HG03025 (cell line): ENCODE data around the gene TMEM245.

Experiments
- ATAC-seq: cut with Tn5 transposase; IDR thresholded peaks from one replicate; pipeline ENCODE4 v1.9.1; 2021; ENCODE audit warnings: mild to moderate bottlenecking, moderate library complexity; ENCODE audit not compliant: unreplicated experiment, low FRiP score

The TMEM245 gene

DNA sequence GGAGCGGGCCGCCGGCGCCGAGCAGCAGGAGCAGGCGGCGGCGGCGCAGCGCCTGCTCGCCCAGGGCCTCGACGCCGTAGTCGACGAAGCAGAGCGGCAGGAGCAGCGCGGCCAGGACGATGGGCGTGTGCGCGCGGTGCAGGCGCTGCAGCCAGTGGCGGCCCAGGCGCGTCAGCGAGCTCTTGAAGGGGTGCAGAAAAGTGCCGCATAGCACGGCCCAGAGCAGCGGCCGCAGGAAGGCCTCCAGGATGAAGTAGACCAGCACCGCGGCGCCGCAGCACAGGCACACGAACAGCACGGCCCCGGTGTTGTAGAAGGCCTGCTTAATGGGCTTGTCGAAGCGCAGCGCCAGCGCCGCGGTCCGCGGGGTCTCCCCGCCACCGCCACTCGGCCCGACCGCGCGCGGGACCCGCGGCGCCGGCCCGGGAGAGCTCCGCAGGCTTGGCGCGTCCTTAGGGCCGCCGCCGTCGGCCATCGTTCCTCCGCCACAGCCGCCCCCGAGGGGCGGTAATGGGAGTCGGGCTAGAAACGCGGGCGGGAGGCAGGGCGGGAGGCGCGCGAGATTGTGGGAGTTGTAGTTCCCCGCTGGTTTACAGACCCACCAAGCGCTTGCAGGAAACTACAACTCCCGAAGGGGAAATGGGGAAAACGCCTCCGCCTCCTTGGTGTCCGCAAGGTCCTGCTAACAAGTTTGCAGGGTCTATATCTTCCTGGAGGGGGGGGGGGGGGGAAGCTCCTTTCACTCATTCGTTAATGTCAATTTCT lies at the start of gene TMEM245:
TMEM245 (minus strand) TSS at position 509 of the 765 bp plus-strand sequence; CDS start at position 475, 34 bp downstream.
- ATAC-seq: peak; percentile 85

DNA sequence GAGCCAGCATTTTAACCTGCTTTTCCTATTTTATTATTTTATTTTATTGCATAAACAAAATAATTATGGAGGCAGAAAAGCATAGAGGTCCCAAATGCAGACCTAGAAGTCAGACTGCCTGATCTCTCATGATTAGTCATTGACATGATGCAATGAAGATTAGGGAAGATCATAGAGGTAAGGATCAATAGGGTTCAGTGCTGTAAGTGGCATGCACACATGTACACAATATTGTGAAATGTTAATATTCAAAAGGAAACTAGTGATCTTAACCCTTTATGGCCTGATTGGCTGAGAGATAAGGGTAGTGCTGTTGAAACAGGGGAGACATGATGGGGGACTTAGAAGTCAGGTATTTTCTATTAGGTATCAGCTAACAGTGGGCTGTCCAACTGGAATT lies 48.4 kb upstream of the TMEM245 start:
- no peak for ATAC-seq

DNA sequence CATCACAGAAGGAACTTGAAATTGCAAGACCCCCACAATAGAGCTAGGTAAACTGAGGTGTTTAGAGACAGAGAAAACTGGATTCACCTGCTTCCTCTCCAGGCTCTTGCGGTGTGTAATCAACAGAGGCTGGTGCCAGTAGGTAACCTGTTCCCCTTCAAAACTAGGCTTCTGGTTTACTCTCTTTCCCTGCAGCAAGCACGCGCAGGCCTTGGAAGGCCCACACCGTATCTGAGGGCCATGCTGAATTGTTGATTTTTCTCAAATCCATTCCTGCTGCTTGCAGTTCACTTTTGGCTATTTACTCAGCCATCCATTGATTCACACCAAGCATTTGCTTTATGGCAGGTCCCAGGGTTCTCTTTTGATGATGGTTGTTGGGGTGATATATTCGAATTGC lies 48.0 kb upstream of the TMEM245 start:
- no peak for ATAC-seq

- ATAC-seq: no peak
These were observed 47.2 kb upstream of the TMEM245 start, which contains the start of gene FRRS1L for GRCh38 chr9:109166771-109167601. Gene FRRS1L (minus strand): TSS chr9:109167249. CDS start chr9:109167138, 111 bp downstream.

DNA sequence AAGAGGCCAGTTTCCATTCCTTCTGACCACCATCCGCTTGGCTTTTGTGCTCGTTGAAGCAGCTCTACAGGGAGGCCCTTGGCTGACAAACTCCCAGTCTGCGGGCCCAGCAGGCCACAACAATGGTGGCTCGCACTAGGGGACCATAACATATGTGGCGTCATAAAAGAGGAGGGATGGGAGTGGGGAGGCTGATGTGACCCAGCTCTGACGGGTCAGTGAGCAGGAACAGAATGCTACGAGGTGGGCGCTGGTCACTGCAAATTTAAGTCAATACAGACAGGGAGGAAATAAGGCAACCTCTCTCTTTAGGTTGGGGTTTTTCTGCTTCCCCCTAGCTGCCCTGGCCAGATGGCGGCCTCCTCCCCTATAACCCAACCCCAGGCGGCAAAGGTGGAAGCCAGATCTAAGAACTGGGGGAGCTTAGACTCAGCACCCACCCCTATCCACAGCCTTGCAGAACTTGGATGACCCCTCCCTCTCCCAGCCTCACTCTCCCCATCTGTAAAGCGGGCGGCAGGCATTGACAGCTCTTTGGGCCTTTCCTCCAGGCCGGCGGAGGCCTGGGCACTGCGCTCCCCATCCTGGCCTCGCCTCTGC lies 46.5 kb upstream of the TMEM245 start:
- no peak for ATAC-seq

- ATAC-seq: peak; percentile 64
These were observed 44.3 kb upstream of the TMEM245 start for GRCh38 chr9:109164042-109164441.

- ATAC-seq: no peak
These were observed 43.4 kb upstream of the TMEM245 start for GRCh38 chr9:109163194-109163593.

- ATAC-seq: no peak
These were observed 42.9 kb upstream of the TMEM245 start for GRCh38 chr9:109162677-109163076.

GRCh38 chr9:109161471-109161870 lies 41.7 kb upstream of the TMEM245 start:
- no peak for ATAC-seq

DNA sequence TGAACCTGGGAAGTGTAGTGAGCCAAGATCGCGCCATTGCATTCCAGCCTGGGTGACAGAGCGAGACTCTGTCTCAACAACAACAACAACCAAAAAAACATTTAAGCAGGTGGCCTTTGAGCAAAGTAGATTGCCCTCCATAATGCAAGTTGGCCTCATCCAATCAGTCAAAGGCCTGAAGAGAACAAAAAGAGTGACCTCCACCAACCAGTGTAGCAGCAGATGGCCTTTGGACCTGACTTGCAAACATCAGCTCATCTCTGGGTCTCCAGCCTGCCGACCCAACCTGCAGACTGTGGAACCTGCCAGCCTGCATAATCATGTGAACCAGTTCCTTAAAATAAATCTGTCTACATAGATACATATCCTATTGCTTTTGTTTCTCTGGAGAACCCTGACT lies 39.8 kb upstream of the TMEM245 start:
- ATAC-seq: no peak

GRCh38 chr9:109158651-109159050 lies 38.9 kb upstream of the TMEM245 start:
- no peak for ATAC-seq

DNA sequence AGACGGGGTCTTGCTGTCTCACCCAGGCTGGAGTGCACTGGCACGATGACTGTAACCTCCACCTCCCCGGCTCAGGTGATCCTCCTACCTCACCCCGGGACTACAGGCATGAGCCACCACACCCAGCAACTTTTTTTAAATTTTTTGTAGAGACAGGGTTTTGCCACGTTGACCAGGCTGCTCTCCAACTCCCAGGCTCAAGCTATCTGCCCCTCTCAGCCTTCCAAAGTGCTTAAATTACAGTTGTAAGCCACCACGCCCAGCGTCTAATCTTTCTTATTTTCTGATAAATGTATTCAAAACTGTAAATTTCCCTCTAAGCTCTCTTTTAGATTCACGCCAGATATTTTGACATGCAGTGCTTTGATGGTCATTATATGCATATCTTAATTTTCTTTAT lies 37.0 kb upstream of the TMEM245 start:
- no peak for ATAC-seq

- no peak for ATAC-seq
These were observed 31.3 kb upstream of the TMEM245 start for GRCh38 chr9:109150925-109151545.

GRCh38 chr9:109149722-109150121 lies 30.0 kb upstream of the TMEM245 start:
- ATAC-seq: no peak

DNA sequence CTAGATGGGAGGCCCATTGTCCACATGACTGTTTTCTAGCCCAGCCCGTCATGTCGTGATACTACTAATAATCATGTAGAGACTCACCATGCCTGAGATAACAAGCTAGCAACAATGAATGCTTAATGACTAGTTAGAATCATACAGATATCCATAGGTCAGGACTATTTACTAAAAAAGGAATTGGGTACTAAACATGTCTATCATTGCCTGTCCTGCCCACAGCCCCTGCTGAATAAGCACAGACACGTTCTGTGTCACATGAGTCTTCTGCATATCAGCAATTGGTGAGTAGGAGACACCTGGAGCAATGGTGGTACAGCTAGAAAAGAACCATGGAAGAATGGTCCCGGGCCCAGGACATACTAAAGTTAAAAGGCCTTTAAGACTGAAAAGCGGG lies 29.3 kb upstream of the TMEM245 start:
- ATAC-seq: no peak

GRCh38 chr9:109145051-109145450 lies 25.3 kb upstream of the TMEM245 start:
- ATAC-seq: no peak

GRCh38 chr9:109143881-109144562 lies 24.3 kb upstream of the TMEM245 start:
- ATAC-seq: peak; percentile 83

DNA sequence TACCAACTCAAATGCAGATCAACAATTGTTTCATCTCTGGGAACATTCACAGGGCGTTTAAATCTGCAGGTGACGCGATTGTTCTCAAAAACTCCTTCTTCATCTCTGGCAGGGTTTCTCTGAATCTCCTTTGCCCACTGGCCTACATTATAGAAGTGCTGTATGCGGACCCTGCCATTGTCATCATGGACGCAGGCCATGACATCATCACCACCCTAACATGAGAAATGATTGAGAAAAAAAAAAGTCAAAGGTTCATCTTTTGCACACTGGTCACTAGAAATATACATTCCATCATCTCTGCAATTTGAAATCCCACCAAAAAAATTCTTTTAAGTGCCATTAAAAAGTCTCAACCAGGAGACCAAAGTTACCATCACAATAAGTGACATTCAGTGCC lies 21.6 kb upstream of the TMEM245 start:
- ATAC-seq: no peak

DNA sequence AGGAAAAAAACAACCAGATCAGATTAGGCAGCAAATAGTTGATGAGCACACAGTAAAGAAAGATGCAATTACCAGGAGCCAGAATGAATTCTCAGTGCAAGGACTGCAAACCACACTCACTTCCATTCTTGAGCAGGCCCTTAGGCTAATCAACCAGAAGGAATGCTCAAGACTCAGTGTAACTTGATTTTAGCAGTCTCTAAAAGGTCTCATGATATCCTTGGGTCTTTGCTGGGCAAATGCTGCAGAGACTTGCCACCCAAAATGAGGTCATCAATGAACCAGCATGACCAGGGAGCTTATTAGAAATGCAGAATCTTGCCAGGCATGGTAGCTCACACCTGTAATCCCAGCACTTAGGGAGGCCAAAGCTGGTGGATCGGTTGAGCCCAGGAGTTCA lies 20.1 kb upstream of the TMEM245 start:
- ATAC-seq: no peak

DNA sequence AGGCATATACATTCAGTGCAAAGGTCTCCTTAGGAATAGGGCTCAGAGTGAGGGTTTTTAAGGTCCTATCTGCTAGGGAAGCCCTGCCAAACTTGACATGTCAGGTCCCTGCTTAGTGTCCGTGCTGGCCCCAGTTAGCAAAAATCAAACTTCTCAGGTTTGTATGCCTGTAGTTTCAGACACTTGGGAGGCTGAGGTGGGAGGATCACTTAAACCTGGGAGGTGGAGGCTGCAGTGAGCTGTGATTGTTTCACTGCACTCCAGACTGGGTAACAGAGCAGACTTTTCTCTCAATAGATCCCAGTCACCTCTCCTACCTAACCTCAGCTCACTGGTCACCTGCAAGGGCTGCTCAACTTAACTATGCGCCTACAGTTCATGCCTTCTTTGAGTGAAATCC lies 18.7 kb upstream of the TMEM245 start:
- no peak for ATAC-seq
